ENCODE results near the gene ALDH3B1. TPM values are rescaled to one million over a fixed set of nuclear protein-coding genes. Genes with fewer than 3 reads are reported as not detected.
"Not testable (repeated sequence)": the region's sequence is repeated elsewhere in the genome, so short reads cannot be mapped to it uniquely, and the experiment has no call there.

Gene ALDH3B1
- total RNA-seq = 0.20 and 0.44 TPM in 2 replicates

- peak; percentile 31 to 42 for DNase-seq (ENCODE audit: low read depth in 2 of 2)
Observed at GRCh38 chr11:68010090-68011041, at the start of gene ALDH3B1. Gene ALDH3B1 (plus strand): TSS chr11:68010327. CDS start chr11:68015298, 4,971 bp downstream.

GRCh38 chr11:67963217-67963616 is 46.9 kb upstream of the ALDH3B1 start:
- DNase-seq (ENCODE audit: low read depth in 2 of 2) = not testable (repeated sequence)

DNA sequence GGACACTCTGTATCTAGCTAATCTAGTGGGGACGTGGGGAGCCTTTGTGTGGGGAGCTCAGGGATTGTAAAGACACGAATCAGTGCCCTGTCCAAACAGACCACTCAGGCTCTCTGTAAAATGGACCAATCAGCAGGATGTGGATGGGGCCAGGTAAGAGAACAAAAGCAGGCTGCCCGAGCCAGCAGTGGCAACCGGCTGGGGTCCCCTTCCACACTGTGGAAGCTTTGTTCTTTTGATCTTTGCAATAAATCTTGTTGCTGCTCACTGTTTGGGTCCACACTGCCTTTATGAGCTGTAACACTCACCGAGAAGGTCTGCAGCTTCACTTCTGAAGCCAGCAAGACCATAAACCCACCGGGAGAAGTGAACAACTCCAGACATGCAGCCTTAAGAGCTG is 46.2 kb upstream of the ALDH3B1 start:
- DNase-seq (ENCODE audit: low read depth in 2 of 2) = not testable (repeated sequence)

DNA sequence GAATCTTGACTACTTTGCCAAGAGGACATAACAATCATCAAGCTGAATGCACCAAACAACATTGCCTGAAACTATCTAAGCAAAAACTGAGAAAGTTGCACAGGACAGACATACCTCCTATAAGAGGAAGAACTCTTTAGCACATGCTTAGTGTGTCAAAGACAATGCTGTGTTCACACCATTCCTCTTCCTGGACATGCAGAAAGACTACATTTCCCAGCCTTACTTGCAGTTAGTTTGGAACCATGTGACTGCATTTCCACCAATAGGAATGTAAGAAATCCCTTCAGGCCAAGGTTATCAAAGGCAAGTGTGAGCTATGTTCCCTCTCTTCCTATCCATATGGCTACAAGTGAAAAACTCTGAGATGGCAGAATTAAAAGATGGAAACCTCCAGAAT is 45.4 kb upstream of the ALDH3B1 start:
- DNase-seq (ENCODE audit: low read depth in 2 of 2) = not testable (repeated sequence)

GRCh38 chr11:67965830-67966348 is 44.2 kb upstream of the ALDH3B1 start:
- DNase-seq (ENCODE audit: low read depth in 2 of 2) = not testable (repeated sequence)

DNA sequence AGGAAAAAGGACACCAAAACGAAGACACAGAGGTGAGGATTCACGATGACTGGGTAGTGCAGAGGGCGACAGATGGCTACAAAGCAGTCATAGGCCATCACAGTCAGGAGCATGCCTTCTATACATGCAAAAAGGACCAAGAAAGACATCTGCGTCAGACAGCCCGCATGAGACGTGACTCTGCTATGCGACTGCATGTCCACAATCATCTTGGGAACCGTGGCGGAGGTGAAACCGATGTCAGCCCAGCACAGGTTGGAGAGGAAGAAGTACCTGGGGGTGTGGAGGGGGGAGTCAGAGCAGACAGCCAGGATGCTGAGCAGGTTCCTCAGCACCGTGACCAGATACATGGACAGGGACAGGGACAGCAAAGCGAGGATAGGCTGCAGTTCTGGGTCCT is 35.4 kb upstream of the ALDH3B1 start:
- not testable (repeated sequence) for DNase-seq (ENCODE audit: low read depth in 2 of 2)

DNA sequence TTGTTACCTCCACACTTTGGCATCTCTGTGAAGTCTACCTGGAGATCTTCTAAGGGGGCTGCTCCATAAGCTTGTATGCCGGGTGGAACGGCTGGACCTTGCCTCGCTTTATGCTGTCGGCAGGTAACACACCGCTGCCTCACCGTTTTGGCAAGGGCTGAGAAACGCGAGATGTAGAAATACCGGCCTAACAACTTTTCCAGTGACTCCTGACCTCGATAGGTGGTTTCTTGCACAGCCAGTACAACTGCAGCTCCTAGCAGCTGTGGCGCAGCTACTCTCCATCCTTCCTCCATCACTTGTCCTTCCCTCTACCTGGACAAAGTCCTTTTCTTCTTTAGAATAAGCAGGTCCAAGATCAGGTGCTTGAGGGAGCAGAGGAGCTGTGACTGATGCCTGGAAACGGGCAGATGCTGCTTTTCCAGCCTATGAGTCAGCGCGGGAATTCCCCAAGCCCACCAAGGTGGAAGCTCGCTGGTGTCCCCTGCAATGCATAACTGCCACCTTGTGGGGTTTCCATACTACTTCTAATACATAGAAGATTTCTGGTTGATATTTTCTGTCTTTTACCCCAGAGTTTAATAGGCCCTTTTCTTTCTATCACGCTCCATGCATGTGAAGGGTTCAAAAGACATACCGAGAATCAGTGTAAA is 31.2 kb upstream of the ALDH3B1 start:
- not testable (repeated sequence) for DNase-seq (ENCODE audit: low read depth in 2 of 2)

DNA sequence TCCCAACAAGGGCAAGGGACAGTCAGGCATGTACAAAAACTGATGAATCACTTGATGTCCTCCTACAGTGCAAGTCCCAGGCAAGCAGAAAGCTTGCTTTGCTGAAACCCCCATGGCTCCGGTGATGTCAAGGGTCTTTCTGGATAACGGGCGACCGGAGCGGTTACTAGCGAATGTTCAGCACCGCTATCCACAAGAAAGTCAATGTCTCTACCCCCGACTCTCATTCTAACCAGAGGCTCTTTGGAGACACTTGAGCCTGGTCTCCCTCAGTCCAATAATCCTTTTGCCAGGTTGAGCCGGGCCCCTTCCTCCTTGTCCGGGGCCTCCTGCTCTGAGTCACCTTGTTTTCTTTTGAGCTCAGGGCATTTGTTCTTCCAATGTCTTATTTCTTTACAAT is 28.9 kb upstream of the ALDH3B1 start:
- DNase-seq (ENCODE audit: low read depth in 2 of 2) = not testable (repeated sequence)

- not testable (repeated sequence) for DNase-seq (ENCODE audit: low read depth in 2 of 2)
Observed at GRCh38 chr11:67982255-67982857, 27.8 kb upstream of the ALDH3B1 start.

DNA sequence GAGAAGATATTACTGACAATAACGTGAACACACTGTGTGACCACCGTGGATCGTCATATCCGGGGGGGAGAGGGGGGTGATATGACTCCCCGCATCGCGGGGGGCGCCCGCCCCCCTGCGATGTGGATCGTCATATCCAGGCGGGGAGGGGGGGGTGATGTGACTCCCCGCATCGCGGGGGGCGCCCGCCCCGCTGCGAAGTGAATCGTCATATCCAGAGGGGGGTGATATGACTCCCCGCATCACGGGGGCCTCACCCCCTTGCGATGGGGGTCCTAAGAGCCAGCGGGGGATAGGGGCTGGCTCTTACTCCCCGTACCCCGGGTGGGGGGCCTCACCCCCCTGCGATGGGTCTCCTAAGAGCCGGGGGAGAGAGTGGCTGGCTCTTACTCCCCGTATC is 26.2 kb upstream of the ALDH3B1 start:
- no peak for DNase-seq (ENCODE audit: low read depth in 2 of 2)

DNA sequence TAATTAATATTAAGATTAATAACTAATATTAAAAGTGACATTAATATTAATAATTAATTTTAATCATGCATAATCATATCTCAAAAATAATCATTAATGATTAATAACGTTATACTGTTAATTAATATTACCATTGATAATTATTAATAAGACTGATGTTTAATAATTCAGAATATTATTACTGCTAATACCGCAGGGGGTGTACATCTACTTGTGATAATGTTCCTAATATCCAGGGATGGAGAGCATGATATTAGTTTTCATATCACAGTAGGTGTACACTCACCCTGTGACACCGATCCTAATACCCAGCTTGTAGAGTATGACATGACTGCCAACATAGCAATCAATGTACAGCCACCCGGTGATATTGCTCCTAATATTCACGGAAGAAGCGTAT is 24.8 kb upstream of the ALDH3B1 start:
- not testable (repeated sequence) for DNase-seq (ENCODE audit: low read depth in 2 of 2)

- DNase-seq (ENCODE audit: low read depth in 2 of 2) = not testable (repeated sequence)
Observed at GRCh38 chr11:67990546-67991346, 19.4 kb upstream of the ALDH3B1 start.

- DNase-seq (ENCODE audit: low read depth in 2 of 2) = not testable (repeated sequence)
Observed at GRCh38 chr11:67991347-67992121, 18.6 kb upstream of the ALDH3B1 start.

- DNase-seq (ENCODE audit: low read depth in 2 of 2) = peak; percentile 14 to 31
Observed at GRCh38 chr11:67993821-67994220, 16.3 kb upstream of the ALDH3B1 start.

GRCh38 chr11:67994387-67994786 is 15.7 kb upstream of the ALDH3B1 start:
- not testable (repeated sequence) for DNase-seq (ENCODE audit: low read depth in 2 of 2)

DNA sequence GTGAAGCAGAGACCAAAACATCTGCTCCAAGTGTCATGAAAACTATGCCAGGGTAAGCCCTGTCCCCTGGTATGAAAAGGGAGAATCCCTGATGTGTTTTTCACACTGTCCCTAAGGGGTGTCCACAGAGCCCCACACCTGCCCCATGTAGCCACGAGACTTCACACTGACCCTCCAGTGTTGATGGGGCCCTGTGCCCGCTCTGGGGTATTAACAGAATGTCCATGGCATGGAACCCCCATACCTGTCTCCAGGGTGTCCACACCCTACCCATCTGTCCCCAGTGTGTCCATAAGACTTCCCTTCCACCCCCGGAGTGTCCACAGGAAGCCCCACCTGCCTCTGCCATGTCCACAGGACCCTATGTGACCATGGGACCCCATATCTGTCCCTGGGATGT is 15.0 kb upstream of the ALDH3B1 start:
- DNase-seq (ENCODE audit: low read depth in 2 of 2) = not testable (repeated sequence)

- not testable (repeated sequence) for DNase-seq (ENCODE audit: low read depth in 2 of 2)
Observed at GRCh38 chr11:67995579-67995978, 14.5 kb upstream of the ALDH3B1 start.

DNA sequence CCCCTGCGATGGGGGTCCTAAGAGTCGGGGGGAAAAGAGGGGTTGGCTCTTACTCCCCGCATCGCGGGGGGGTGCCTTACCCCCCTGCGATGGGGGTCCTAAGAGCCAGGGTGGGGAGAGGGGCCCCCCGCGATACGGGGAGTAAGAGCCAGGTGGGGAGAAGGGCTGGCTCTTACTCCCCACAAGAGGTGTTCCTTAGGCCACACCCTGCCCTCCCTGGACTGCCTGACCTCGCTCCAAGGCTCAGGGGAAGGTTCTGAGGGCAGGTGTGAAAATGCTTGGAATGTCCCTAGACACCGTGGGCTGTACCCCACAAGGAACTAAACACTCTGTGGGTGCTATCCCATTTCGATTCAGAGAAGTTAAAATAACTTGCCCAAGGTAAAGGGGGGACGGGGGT is 14.1 kb upstream of the ALDH3B1 start:
- DNase-seq (ENCODE audit: low read depth in 2 of 2) = no peak

DNA sequence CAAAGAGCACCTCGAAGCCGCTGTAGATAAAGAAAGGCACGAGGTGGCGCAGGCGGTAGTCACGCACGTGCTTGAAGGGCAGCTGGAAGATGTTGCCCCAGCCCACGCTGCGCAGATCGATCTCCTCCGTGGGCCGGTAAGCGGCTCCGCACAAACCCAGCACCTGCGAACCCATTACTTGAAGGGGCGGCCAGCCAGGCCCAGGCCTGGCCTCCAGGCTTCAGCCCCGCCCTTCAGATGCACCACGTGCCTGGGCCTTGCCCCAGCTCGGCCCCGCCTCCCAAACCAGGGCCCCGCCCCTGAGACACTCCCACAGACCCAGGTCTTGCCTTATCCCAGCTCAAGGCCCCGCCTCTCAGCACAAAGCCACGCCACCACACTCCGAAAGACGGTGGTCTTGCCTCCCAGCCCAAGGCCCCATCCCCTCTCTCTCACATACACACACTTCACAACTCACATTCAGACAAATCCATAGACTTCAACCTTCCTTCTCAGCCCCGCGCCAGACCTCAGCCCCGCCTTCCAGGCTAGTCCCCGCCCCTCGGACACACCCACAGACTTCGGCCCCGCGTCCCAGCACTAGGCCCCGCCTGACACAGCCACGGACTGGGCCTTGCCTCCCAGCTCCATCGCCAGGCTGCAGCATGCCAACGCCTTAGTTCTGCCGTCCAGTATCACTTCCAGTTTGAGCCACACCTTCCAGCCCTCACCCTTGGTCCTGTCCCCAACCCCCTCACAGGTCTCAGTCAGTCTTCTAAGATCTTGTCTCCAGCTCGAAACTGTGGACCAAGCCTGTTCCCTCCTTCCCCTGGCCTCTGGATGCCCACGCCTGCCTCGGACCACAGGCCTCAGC is 13.3 kb upstream of the ALDH3B1 start:
- DNase-seq (ENCODE audit: low read depth in 2 of 2) = peak; percentile 57 to 71

All from lung microvascular endothelial cell (primary cell).